ENCODE measurements around the gene C2orf49.
A peak's percentile ranks its signal among the peaks of the same experiment; 100 is the strongest.

C2orf49 gene

DNA sequence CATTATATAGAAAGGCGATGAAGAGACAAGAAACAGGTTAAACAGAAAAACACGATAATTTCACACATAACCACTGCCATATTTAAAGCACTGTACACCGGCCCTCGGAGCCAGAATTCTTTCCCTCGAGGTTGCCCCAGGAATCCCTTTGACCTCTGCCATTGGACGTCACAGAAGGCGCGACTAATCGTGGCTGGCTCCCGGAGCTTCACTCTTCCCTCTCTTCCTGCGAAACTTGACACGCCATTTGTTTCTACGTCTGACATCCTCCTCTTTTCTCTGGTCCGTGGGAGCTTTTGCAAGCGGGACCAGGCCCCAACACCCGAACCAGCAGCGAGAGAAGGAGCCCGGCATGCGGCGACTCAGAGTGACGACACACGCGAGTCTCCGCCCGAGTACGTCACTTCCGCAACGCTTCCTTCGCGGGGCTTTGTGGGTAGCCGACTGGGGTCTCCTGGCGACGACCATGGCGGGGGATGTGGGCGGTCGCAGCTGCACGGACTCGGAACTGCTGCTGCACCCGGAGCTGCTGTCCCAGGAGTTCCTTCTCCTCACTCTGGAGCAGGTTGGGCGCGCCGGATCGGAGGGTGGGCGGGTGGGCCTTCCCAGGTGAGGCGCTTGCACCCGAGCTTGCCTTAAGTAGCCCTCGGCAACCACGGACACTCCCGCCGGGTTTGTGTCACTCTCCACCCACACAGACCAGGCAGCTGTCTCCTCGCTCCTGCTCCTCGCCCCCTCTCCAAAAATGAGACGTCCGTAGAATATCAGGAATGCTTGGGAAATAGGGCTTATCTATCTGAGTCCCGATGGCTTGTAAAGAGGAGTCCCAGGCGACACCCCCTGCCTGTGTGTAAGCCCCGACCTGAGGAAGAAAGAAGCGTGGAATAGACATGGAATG is at the start of gene C2orf49:
Gene C2orf49 (plus strand): TSS at position 419 of the 898 bp plus-strand sequence. CDS start 48 bp downstream, at position 467.
- DNase-seq: peak; percentile 85

DNA sequence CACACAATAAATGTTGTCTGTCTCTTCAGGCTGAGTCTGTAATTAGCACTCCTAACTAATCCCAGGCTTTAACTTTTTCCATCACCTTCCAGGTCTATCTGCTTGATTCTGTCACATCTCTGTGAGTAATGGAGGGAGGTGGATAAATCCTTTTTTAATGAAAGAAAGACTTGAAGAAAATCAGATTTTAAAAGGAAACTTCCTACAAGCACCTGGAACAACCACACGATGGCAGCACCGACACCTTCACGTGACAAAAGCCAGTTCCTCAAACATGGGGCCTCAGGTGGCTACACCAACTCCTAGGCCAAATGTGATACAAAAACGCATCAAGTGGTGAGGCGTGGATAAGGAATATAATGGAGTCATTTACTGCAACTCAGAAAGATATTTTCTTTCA is 49.6 kb upstream of the C2orf49 start:
- no peak for DNase-seq

DNA sequence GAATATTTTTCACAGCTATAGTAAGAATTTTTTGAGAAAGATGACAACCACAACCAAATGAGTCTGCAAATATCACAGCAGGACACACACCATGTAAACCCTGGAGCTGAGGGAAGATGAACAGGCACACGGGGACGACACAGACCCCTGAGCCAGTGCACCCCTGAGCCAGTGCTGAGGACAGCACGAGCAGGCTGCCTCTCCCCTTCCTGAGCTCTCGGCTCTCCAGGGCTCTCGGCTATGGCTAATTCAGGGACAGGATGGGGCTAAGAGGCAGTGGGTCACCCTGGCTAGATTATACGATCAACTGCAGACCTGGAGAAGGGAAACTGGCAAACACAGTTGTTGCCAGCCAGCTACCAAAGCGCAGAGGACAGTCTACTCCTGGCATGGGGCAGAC is 49.2 kb upstream of the C2orf49 start:
- no peak for DNase-seq

DNA sequence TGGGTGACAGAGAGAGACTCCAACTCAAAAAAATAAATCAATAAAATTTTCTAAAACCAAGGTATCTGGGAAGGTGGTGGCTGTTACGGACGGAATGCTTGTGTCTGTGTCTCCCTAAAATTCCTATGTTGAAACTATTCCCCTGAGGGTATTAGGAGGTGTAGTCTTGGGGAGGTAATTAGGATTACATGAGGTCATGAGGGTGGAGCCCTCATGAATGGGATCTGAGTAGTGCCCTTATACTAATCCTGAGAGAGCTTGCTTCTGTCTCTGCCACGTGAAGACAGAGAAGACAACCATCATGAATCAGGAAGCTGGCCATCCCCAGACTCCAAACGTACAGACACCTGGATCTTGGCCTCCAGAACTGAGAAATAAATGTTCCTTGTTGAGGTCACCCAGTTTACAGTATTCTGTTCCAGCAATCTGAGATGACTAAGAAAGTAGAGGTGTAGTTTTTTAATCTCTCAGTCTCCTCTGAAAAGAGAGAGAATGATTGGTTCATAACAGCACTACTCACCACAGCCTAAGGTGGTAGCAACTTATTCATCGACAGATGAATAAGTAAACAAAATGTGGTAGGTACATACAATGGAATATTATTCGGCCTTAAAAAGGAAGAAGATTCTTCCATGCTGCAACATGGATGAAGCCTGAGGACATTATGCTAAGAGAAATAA is 46.2 kb upstream of the C2orf49 start:
- DNase-seq: no peak

DNA sequence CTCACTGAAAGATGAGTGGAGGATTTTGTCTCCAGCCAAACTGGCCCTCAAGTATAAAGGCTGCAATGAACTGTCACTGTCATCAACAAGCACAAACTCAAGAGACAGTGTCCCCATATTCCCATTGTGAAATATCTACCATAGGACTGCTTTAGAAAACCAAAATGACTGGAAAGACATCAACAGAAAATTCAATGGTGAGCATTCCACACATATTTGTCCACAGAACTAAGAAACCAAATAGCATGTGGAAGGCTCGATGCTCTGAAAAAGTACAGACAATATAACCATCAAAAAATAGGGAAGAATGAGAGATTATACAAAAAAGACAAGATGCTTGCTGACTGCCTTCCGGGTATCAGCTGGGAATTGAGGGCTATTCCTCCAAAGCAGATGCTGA is 45.4 kb upstream of the C2orf49 start:
- no peak for DNase-seq

DNA sequence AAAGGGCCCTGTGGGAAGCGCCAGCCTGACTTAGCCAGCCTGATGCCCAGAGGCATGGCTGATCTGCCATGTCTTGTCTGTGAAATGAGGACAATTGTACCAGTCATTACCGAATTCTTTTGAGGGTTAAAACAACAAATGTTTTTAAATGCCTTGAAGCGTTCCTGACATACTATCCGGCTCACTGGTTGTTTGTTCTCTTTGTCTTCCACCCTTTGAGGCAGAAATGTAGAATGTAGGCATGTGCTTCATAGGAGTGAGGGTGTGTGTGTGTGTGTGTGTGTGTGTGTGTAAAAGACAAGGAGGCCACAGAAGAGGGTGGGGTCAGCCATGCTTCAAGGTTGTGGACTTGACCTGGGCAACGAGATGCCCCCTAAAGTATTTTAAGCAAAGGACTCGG is 43.3 kb upstream of the C2orf49 start:
- no peak for DNase-seq

DNA sequence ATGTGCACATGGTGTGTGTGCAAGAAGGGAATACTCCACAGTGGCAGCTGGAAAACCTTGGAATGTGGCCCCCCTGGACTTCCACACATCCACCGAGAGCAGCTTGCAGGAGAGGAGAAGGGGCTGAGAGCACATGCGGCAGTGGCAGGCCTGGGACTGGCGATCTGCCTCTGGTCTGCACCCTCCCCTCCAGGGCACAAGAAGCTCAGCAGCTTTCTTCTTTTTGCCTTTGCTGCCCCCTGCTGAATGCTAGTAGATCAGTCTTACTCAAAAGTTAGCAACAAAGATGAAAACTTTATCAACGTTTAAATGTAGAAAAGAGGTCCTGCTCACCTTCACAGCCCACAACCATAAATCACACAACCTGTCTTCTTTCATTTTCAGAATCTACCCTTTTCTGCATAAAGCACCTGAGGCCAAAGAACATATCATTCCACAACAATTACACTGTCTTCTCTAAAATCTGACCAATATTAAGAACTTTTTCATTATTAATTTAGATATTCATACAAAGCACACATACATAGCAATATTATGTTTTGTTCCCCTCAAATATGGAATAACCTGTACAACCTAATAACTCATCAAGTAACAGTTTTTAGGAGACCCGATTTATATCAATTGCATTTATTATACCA is 42.4 kb upstream of the C2orf49 start:
- DNase-seq: no peak

DNA sequence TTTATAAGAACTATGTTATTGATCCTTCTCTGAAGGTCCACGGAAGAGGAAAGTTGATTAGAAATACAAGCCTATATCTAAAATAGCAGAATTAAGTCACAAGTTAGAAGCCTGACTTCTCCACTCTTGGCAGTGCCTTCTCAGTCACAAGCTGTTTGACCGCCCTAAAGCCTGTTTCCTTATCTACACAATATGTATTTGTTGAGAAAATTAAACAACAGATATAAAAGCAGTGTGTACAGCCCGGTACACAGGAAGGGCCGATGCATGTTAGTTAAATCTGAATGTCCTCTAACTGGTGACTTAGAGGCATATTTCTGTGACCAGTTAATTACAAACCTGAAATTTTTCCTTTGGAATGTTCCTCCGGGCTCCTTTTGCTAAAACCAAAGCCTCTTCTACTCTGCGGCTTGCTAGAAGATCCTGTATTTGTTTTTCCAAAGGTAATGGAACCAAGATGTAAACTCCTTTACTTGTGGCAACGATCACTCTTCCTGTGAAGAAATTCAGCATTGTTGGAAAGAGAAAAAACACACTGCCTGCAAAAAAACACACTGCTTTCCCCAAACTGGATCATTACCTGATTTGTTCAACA is 41.2 kb upstream of the C2orf49 start:
- DNase-seq: no peak

DNA sequence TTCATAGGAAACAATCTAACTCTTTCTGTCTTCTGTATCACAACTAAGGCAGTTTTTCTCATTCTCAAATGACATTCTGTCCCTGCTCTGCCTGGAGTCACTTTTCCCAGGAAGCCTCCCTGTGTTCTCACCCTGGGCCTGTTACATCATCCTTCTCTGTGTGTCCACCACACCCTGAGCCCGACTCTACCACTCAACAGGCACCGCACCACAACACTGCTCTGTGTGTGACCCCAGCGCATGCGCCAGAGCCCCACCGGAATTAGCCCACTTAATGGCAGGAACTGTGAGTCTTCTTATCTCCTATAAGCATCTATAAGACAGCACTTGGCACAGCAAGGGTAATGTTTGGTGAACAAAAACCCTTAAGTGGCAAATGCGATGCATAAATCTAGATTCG is 40.1 kb upstream of the C2orf49 start:
- no peak for DNase-seq

DNA sequence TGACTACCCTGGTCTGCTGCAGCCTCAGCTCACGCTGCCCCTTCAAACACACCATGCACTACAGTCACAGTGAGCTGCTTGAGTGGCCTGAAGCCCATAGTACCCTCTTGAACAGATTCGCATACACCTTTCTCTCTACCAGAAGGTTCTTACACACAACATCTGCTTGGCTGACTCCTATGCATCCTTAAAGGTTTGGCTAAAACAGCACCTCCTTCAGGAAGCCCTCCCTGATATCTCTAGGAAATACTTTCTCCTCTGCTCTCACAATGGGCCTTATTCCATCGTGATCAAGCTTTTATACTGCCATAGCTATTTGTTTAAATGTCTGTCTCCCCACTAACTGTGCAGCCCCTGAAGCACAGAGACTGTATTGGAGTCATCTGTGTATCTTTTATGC is 39.3 kb upstream of the C2orf49 start:
- DNase-seq: no peak

DNA sequence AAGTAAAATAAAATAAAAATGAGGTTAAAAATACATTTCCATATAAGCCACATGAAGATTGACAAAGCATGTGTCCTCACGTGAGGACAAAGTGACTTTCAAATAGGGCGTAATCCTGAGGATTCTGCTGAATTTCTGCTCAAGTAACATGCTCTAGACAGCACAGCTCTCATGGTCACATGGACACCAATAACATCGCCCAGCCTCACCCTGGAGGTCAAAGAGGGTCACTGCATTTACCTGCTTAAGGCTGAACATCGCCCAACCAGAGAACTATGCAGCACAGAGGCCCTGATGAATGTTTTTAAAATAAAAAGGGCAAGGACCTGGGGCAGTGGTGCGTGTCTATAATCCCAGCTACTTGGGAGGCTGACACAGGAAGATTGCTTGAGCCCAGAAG is 38.0 kb upstream of the C2orf49 start:
- no peak for DNase-seq

DNA sequence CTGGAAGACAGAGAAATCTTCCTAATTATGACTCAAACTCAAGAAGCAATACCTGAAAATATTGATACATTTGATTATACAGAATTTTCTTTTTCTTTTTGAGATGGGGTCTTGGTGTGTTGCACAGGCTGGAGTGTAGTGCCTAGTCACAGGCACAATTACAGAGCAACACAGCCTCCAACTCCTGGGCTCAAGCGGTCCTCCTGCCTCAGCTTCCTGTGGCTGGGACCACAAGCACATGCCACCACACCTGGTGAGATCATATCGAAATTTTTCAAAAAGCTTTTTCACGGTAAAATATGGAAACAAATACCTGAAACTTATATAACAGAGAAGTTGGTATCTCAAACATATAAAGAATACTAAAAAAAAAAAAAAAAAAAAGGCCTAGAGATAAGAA is 35.7 kb upstream of the C2orf49 start:
- no peak for DNase-seq

DNA sequence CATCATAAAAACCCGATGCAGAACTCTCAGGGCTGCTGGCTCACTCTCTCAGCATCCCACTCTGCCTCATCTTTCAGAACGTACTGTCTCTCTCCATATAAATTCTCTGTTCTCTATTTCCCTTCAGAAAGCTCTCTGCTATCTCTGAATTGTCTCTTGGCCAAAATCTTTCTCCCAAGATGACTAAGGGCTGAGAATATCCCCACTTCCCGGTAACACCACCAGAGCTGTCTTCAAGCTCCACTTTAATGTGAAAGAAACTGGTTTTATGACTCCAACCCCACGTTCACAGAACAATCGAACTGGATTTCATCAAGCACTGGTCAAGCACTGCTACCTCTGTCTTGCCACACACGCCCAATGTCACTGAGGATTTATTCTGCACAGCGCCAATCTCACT is 30.2 kb upstream of the C2orf49 start:
- no peak for DNase-seq

DNA sequence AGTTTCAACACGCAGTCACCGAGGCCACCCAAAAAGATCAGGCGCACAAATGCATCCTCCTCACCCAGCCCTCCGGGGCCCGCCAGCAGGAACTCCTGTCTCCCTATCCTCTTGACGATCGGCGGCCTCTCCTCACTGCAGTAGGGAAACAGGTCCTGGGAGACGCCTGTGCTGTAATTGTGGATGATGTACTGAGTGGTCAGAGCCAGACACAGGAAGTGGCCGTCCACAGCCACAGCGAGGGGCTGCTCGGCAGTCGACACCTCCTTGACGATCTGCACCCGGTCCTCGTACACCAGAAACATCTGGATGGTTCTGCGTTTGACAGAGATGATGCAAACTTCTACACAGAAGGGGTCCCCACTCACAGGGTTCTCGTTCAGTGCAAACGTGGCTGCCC is 29.8 kb upstream of the C2orf49 start:
- DNase-seq: no peak

DNA sequence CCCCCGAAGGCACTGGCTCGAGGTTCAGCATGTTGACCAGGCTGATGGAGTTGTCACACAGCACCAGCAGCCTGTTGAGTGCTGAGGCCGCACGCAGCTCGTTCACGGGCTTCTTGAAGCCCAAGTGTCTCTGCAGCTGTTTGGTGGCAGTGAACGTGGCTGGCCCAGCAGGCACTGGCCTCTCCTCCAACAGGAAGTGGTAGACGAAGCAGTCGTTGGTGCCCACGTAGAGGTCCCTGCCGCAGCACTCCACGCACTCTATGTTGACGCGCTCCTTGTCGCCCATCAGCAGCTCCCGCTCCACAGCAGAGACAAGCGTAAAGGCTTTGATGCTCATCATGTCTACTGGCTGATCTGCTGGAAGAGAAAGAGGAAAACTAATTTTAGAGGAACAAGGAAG is 29.4 kb upstream of the C2orf49 start:
- DNase-seq: no peak

DNA sequence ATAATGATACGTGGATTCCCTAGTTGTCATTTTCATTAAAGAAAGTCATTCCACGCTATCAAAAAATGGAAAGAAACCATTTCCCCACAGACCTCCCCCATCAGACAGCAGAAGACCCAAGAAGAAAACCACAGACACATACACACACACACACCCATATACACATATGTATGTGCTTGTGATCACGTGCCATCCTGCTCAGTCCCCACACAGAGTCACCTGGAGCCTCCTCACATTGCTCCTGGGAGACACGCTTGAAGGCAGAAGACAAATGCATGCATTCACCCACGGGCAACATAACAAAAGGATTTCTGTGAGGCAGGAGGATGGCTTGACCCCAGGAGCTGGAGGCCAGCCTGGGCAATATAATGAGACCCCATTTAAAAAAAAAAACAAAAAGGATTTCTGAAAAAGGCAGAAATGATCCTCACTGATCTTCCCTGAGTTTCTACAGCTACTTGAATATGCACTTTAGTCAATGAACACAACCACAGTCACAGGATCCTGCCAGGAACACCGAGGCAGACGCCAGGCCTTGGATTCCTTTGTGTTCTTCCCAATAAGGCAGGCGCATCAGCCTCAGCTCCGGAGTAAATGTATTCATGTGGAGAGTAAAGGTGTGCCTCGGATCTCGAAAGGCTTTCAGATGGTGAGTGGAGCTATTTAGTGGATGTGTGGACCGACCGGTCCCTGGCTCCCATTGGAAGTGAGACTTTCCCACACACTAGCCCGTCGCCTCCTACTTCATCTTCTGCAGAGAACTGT is 28.8 kb upstream of the C2orf49 start:
- no peak for DNase-seq

DNA sequence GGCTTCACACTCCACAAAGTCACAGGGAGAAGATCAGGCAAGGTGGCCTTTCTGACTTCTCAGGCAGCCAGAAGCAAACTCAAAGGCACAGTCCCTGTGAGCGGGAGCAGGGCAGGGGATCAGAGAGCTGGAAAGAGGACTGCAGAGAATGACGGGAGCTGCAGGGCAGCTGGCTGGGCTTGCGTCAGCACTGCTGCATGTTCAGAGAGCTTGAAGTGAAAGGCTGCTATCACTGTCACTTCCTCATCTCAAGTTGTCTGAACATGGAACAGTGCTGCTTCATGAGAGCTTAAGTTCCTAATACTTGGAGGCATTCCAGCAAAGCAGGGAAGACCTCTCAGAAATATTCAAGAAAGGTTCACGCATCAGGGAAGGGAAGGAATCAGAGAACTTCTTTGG is 28.2 kb upstream of the C2orf49 start:
- no peak for DNase-seq

DNA sequence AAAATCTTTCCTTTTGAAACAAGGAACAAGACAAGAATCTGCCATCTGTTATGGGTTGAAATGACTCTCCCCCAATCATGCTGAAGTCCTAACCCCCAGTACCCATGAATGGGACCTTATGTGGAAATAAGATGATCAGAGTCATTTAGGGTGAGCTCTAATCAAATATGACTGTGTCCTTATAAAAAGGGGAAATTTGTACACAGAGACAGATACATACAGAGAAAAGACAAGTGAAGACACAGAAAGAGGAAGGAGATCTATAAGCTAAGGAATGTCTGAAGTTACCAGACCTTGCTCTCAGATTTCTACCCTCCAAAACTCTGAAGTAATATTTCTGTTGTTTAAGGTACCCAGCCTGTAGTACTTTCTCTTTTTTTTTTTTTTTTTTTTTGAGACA is 23.5 kb upstream of the C2orf49 start:
- DNase-seq: no peak

DNA sequence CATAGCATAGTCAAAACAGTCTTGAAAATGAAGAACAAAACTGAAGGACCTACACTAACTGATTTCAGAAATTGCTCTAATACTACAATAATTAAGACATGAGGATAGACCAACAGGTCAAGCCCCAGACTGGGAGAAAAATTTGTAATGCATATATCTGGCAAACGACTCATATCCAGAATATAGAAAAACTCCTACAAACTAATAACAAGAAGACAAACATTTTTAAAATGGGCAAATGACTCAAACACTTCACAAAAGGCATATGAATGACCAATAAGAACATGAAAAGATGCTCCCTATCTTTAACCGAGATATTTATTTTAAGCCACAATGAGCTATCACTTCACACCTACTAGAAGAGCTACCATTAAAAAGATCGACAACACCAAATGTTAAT is 22.0 kb upstream of the C2orf49 start:
- no peak for DNase-seq

DNA sequence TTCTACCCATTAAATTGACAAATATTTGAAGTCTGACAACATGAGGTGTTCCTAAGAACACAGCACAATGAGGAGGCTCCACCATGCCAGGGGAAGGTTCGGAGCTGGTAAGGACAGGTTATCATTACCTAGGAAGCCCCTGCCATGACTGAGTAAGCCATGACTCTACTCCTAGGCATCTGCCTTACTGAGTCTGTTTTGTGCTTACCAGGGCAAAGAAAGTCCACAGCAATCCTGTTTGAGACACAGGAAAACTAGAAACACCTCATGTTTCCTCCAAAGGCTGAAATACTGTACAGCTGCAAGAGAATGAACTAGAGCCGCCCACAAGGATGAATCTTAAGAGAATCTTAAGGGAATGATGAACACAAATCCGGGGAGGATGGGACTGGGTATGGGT is 19.4 kb upstream of the C2orf49 start:
- DNase-seq: no peak

DNA sequence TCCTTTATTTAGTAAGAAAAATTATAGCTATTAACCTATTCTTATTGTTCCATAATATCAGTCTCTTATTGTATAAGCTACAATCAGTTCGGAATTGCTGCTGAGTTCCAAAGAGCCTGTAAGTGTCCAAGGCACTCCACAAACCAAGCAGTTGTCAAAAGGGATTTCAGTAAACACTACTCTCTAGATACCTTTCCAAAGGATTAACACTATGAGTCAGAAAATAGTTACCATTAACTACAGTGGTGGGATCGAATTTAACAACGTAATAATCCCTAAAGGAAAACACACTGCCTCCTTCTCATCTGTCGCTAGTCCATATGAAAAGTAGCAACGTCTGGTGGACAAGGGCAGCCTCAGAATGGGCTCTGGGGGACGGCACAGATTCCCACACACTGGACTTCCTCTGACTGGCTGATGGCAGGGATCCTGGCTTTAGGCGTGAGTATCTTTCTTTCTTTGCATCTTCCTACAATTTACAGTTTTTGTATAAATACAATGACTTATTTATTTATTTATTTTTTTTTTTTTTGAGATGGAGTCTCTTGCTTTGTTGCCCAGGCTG is 16.6 kb upstream of the C2orf49 start:
- no peak for DNase-seq

DNA sequence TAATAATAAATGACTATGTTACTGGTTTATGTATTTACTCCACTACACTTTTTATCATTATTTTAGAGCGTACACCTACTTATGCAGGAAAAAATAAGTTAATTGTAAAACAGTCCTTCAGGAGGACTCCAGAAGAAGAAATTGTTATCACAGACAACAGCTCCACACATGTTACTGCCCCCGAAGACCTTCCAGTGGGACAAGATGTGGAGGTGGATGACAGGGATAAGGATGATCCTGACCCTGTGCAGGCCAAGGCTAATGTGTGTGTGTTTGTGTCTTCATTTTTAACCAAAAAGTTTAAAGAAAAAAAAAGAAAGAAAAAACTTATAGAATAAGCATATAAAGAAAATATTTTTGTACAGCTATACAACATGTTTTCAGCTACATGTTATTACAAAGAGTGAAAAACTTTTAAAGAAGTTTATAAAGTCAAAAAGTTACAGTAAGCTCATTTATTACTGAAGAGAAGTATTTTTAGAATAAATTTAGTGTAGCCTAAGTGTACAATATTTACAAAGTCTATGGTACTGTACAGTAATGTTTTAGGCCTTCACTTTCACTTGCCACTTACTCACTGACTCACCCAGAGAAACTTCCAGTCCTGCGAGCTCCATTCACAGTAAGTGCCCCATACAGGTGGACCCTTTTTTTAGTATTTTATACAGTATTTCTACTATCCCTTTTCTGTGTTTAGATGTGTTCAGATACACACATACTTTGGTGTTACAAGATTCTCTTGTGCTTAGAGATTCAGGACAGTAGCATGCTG is 15.3 kb upstream of the C2orf49 start:
- DNase-seq: no peak
